Placental epithelial cell (primary cell): ENCODE measurements around the gene FAM81A. TPM values are rescaled to one million over a fixed set of nuclear protein-coding genes. Genes with fewer than 3 reads are reported as not detected.

ENCODE experiments used
- small RNA-seq: library from RNA; depleted of rRNA; stranded (forward); fragments of <200 nt; gene quantifications from one replicate; pipeline ENCODE3, GENCODE V24; 2012
- total RNA-seq: library from RNA; depleted of rRNA; stranded (reverse); fragments of >200 nt; gene quantifications from 2 replicates; pipeline ENCODE4 v1.2.3, GENCODE V29; 2012

The FAM81A gene
- not detected in 2 replicates for total RNA-seq

GRCh38 chr15:59437817-59438624 is at the start of gene FAM81A:
Gene FAM81A (plus strand): TSS chr15:59438186. CDS start chr15:59458627, 20,441 bp downstream.

Small RNA genes lying within 50 kb of the gene (small RNA-seq; reads per million reads assigned to genes)
- not detected for gene RF00019

Other genes starting within 250 kb of the FAM81A start
- not detected in 2 replicates for gene LDHAL6B, start 231.3 kb upstream of the FAM81A start, total RNA-seq
- gene MYO1E, start 65.3 kb upstream of the FAM81A start, total RNA-seq: 227 and 466 TPM in 2 replicates
- not detected in 2 replicates for gene GCNT3, start 173.6 kb downstream of the FAM81A start, total RNA-seq
- 15.3 and 21.0 TPM in 2 replicates for gene GTF2A2, start 219.3 kb downstream of the FAM81A start, total RNA-seq